Astrocyte (in vitro differentiated cells and primary cell): ENCODE measurements around the gene FANCE.

Experiments
- EZH2 ChIP-seq: IDR thresholded peaks from 2 replicates; pipeline ENCODE4 v1.6.1; 2012; ENCODE audit warnings: mild to moderate bottlenecking, low read length, inconsistent platforms; ENCODE audit not compliant: insufficient read depth
- TF ChIP-seq, protein P1 (sequence below): IDR thresholded peaks from 2 replicates; pipeline ENCODE4 v1.5.1; 2011; ENCODE audit warnings: low read depth, mild to moderate bottlenecking, inconsistent platforms, low read length, moderate library complexity; ENCODE audit not compliant: insufficient read depth

DNA sequence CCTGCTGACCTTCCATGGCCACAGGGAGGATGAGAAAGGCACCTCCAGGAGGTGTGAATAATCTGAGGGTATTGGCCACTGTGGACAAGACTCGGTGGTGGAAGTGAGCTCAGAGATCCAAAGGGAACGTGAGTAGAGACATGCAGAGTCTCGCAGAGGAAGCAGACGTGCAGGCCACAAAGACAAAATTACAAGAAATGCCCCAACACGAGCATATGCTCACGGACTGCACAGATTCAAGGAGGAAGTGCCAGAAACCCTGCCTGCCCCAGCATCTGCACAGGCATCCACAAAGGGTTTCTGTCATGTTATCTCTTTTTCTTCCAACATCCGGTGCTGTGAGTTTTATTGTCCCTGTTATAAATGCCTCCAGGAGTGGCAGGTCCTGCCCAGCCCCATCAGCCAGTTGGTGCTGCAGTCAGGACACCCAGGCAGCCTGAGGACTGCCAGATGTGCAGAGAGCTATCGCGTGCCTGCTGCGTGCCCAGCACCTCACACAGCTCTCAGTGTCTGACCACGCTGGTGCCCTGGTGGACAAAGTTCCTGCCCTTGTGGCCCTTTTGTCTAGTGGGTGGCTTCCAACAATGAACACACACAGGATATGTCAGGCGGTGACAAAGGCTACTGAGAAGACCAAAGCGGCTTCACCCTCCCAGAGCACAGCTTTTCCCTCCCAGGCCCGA, 34.0 kb upstream of the FANCE start:
- TF ChIP-seq, protein P1, sequence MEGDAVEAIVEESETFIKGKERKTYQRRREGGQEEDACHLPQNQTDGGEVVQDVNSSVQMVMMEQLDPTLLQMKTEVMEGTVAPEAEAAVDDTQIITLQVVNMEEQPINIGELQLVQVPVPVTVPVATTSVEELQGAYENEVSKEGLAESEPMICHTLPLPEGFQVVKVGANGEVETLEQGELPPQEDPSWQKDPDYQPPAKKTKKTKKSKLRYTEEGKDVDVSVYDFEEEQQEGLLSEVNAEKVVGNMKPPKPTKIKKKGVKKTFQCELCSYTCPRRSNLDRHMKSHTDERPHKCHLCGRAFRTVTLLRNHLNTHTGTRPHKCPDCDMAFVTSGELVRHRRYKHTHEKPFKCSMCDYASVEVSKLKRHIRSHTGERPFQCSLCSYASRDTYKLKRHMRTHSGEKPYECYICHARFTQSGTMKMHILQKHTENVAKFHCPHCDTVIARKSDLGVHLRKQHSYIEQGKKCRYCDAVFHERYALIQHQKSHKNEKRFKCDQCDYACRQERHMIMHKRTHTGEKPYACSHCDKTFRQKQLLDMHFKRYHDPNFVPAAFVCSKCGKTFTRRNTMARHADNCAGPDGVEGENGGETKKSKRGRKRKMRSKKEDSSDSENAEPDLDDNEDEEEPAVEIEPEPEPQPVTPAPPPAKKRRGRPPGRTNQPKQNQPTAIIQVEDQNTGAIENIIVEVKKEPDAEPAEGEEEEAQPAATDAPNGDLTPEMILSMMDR: no peak
- TF ChIP-seq EZH2: no peak
